SKM-1 (cell line): ENCODE measurements around the gene CIAO1.
"Not testable (repeated sequence)": the region's sequence is repeated elsewhere in the genome, so short reads cannot be mapped to it uniquely, and the experiment has no call there.

Source experiments
- DNase-seq: peaks from one replicate; lab custom pipeline; 2025; ENCODE audit not compliant: unreplicated experiment; lab: John Stamatoyannopoulos, UW

Gene CIAO1

DNA sequence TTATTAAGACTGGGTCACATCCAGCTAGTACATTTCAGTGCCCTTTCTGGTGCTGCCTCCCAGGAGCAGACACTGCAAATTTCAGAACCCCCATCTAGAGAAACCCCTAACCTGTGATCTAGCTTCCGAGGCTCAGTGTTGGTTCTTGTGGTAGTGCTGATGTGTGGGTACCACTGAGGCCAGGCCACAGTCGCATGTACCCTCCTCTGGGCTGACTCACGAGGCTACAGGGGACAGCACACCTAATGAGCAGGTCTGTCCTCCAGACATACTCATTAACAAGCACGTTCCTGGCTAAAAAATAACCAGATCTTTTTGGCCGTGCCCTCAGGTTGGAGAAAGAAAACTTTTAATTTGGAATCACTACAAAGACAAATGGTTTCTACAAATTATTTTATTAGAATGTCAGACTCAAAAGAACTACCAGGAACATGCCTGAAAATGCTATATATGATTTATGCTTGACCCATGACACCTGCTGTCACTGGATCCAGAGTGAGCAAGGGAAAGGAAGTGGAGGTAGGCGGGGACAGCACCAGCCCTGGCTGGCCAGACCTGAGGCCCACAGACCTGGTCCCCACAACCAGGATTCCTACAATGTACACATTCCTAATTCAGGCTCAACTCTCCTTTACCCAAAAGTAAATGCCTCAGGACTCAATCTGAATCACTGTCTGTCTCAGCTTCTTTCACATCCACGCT is 8.5 kb downstream of the CIAO1 start:
- no peak for DNase-seq

DNA sequence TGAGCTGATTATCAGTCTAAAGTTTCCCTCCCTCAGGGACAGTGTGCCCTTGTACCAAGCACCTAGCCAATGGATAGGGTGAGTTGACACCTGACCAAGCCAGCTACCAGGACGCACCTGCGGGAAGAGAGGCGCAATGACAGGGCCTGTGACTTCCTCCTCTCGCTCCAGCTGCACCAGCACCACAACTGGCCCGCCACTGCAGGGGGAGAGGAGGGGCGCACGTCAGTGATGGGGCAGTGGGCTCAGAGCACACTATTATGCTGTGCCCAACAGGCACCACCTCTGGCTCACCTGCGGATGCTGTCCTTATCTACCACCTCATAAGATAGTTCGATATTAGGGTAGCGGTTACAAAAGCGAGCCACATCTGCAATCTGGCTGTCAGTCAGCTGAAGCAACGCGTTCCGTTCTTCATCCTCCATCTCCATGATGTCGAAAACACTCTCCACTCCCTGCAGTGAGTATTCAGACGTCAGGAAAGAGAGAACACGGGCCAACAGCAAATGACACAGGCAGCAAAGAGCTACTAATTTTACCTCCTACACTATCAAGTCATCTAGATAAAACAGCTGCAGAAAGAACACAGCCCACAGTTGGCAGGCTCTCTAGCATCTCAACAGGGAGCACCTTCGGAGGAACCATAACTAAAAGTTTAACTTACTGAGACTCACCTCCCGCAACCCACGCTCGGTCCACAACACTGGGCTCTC is 10.9 kb downstream of the CIAO1 start:
- no peak for DNase-seq

DNA sequence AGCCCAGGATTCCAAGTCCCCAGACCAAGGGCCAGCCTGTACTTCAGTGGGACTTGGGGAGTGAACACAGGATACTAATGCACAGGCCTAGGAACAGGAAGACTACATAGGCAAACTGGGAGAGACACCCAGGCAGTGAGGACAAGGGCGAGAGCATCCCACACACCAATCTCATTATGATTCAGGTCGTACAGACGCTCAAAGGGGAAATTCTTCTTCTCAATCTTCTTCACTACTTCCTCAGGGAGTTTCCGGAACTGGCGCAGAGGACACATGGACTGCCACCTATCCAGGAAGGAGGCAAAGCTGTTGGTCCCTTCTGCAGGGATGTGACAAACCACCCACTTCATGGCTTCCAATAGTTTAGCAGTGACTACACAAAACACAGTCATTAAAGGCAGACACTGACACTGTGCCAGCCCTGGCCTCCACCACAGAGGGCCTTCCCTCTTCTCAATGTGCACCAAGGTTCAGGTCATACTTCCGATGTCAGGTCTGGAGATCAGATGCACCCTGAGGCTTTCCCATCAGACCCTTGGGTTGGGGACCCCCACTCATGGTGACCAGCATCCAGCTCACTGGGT is 21.3 kb downstream of the CIAO1 start:
- DNase-seq: no peak

DNA sequence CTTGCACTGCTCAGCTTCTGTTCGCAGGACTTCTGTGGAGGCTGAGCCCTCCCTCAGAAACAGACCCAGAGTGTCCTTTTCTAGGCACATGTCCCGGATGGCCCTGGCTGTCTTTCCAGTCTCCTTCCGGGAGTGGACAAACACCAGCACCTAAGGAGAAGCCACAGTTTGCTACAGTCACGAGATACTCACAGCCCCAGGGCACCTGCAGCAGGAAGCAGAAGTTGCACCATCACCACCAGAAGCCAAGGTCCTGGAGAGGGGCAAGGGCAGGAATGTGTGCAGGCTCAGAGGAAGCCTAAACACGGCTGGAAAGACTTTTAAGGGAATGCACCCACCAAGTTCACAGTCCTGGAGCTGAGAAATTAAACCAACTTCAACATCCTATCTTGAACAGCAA is 25.7 kb downstream of the CIAO1 start:
- no peak for DNase-seq

DNA sequence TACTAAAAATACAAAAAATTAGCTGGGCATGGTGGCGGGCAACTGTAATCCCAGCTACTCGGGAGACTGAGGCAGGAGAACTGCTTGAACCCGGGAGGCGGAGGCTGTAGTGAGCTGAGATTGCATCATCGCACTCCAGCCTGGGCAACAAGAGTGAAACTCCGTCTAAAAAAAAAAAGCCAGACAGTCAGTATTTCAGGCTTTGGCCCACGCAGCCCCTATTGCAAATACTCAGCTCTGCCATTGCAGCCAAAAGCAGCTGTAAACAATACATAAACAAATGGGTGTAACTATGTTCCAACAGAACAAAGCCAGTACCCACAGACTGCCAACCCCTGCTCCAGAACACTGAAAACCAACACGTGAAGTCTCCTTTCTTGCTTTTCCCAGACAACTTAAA is 28.2 kb downstream of the CIAO1 start:
- not testable (repeated sequence) for DNase-seq

DNA sequence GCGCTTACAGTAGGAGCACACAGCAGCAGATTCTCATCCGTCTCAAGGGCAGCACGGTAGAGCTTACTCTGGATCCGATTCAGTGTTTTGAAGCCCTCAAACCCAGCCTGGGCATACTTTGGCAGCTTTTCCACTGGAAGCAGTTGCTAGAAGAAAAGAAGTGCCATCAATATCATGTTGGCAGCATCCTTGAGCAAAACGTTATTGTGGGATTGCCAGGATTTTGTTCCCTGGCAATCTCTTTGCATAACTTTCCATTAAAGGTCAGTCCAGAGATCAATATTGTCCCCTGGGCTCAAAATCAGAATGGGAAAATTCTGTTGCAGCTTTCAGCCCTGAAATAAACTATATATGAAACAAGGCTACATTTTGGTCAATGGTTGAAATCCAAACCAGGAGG is 30.9 kb downstream of the CIAO1 start:
- DNase-seq: no peak

DNA sequence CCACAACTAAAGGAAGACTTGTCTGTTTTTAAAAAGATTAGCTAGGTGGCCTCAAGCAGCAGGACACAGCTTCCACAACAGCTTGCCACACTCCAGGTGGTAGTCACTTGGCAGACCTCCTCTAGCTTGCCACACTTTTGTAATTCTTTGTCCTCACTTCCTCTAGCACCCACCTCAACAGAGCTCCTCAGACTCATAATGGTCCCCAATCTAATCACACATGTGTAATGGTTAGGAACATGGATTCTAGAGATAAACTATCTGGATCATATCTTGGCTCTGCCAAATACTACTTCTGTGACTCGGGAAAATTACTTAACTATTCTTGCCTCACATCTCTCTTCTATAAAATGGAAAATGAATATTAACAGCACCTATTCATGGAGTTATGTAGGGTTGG is 35.8 kb downstream of the CIAO1 start:
- no peak for DNase-seq

DNA sequence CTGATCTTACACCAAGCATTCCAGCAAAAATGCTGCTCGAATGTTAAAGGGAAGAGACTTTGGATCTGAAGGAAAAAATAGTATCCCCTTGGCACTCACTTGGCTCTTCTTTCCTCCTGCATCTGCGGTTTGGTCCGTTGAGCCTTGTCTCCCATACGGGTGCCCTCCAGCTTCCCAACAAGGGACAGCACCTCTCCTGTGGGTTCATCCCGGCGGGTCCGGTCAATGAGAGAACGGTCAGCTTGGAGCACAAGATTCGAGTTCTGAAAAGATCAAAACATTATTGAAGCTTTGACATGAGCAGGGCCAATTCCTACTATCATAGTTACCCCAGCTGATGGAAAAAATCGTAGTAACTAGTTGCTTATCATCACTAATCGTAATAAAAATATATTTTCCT is 38.6 kb downstream of the CIAO1 start:
- no peak for DNase-seq

DNA sequence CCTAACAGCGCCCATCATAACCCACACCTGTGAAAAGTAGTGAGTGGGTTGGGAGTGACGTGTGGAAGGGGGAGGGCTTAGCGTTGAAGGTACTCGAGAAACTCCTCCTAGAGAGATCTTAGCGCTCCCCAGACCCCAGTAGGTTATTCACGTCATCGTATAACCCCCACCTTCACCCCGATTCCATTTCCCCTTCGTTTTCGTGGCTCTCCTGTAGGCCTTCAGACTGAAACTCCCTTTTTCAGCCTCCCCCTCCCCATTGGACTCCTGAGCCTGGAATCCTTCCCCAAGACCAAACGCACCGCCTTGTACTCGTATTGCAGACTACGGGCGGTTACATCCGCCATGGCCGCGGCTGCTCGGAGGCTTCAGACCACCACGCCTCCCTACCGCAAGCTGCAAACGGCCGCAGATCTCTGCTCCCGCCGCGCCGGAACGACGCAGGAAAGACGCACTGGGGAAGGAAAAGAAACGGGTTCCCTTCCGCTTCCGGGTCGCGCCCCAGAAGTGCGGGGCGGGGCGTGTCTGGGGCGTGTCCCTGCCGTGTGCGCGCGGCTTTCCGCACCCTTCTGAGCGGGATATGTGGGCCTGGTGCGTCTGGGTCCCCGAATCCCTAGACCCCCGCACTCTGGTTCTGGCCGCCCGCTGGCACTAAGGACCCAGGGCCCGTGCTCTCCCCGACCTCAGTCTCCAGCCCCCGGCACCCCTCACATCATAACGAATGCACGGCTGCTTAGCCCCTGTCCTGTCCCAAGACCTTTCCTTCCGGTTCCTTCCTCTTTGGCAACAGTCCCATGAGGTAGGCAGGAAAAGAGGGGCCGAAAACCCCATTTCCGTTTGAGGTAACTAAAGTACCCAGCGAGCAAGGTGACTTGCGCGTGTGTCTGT is 39.3 kb downstream of the CIAO1 start, which contains the start of gene SNRNP200:
Gene SNRNP200, minus strand, starts transcription at position 456 of the 888 bp plus-strand sequence. Its CDS starts 109 bp downstream, at position 347.
- DNase-seq: peak; percentile 89

DNA sequence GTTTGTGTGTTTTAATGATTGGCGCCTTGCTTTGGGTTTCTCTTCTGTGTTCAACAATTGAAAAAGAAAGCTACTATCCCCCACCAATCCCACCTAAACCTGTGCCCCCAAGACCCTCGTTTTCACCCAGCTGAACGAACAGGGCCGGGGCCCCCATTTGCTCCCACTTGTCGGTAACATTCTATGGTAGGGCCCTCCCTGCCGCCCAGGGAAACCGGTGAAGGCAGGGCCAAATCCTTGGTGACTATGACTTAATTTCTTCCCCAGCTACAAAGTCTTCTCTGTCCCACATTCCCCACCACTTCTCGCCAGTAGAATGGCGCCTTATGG is 39.9 kb downstream of the CIAO1 start:
- DNase-seq: no peak

DNA sequence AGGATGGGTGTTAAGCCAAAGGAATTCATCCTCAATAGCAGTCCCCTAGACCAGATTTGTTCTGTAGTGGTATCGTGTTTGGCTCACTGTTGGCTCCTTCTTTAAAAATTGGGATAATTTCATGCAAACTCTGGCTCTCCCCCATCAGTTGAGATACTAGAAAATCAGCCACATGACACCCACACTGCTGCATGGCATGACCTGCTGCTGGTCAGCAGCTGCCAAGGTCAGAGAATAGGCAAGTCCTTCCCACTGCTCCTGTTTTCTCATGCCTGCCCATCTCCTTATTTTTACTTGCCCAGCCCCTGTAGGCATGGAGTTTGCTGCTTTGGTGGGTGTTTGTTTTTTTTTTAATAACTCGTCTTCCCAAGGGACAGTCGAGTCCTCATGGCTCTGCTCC is 40.3 kb downstream of the CIAO1 start:
- DNase-seq: no peak

DNA sequence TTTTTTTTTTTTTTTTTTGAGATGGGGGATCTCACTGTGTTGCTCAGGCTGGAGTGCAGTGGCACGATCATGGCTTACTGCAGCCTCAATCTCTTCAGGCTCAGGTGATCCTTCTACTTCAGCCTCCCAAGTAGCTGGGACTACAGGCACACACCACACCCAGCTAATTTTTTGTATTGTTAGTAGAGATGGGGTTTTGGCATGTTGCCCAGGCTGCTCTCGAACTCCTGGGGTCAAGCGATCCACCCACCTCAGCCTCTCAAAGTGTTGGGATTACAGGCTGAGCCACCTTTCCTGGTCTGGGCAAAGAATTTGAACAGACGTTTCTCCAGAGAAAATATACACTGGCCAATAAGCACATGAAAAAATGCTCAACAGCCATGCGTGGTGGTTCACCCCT is 42.2 kb downstream of the CIAO1 start:
- DNase-seq: no peak

DNA sequence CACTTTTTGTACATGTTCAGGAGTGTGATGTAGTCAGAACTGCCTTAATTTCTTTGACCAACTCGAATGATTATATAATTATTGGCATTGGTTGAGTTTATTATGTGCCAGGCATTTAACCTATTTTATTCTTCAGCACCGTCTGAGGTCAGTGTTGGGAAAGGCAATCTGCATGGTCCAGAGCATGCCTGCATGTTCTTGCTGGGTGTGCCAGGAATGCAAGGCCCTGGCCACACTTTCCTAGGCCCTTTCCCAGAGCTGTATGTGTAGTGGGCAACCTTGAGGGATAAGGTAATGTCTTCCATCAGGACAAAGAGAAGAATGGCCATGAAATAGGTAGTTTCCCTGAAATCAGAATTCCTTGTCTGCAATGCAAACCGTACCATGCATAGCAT is 49.0 kb downstream of the CIAO1 start:
- no peak for DNase-seq

DNA sequence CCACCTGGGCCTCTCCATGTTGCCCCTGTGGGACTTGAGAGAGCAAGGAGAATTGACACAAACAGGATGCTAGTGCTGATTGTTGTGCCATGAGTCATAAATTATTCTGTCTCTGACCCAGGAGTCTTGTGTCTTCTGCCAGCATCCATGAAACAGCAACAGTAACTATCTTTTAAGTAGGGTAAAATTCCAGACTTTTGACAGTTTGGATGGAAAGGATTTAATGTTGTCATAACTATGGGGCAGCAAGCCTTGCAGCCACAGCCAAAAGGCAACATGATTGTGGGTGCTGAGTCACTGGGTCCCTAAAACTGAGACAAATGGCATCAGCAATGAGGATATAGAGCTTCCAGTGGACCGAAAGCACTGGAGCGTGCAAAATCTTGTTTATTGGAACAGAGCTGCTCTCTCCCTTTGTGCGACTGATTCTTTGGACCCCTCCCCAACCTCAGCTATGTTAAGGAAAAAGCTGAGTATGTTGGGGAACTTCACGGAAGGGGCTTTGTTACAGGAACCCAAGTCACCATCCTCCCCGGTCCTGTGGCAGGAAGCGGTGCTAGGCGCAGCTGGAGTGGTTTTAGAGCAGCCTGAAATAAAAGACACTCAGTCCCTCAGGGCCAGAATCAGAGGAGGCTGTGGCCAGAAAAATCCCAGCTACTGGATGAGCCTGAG is 49.5 kb downstream of the CIAO1 start:
- DNase-seq: no peak

DNA sequence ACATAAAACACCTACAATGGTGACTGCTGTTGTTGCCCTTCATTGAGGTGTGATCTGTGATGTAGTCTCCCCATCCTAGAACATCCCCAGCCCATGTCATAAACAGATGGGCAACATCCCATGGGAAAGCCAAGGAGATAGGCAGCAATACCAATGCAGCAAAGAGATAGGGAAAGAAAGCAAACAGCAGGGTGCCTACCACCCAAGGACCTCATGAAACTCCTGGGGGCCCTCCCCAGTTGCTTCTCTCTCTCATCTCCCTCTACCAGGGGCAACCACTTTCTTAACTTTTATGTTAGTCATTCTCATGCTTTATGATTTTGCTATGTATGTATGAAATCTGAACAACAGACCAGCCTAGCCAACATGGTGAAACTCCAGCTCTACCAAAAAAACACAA is 51.0 kb downstream of the CIAO1 start:
- DNase-seq: no peak

DNA sequence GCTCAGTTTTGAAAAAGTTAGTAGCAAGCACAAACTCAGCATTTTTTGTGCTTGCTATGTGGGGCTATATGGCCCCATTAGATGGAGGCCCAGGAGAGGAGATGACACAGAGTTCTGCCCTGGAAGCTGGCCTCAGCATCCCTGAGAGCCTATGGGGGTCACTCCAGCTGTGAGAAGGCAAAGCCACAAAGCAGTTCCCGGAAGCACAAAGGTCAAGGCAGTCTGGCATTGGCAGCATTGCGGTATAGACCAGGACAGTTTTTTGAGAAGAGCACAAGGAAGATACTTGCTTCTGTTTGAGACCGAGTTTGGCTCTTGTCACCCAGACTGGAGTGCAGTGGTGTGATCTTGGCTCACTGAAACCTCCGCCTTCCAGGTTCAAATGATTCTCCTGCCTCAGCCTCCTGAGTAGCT is 51.6 kb downstream of the CIAO1 start:
- DNase-seq: no peak

DNA sequence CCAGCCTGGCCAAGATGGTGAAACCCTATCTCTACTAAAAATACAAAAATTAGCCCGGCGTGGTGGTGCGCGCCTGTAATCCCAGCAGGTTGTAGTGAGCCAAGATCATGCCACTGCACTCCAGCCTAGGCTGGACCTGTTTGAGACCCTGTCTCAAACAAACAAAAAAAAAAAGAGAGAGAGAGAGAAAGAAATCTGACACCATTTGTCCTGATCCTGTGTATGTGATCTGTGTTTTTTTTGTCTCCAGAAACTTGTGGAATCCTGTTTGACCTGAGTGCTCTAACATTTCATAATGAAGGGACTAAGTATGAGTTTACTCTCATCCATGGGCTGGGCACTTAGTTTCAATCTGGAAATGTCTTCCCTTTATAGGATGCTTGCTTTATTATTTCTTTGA is 52.7 kb downstream of the CIAO1 start:
- DNase-seq: no peak

DNA sequence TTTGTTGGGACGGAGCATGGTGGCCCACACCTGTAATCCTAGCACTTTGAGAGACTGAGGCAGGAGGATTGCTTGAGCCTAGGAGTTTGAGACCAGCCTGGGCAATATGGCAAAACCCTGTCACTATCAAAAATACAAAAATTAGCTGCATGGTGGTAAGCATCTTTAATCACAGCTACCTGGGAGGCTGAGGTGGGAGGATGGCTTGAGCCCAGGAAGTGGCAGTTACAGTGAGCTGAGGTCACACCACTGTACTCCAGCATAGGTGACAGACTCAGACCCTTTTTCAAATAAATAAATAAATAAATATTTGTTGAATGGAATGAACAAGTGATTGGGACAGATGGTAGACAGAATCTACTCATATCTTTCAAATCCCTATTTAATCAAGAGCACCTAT is 53.4 kb downstream of the CIAO1 start:
- DNase-seq: no peak

DNA sequence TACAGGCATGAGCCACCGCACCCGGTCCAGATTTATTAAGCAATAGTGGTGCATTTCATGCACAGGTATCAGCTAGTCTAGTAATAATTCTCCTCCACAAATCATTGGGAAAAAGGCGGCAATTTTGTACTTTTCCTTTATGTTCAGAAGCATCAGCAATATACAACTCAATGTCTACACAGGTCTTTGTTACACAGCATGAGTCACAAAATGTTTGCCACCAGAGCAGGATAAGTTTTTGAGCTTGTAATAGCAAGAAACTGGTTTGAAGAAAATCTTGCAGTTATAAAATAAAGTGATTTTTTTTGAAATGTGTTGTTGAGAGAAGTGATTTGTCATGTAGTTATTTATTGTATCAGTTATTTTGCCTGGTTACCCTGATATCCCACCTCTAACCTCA is 54.3 kb downstream of the CIAO1 start:
- no peak for DNase-seq

DNA sequence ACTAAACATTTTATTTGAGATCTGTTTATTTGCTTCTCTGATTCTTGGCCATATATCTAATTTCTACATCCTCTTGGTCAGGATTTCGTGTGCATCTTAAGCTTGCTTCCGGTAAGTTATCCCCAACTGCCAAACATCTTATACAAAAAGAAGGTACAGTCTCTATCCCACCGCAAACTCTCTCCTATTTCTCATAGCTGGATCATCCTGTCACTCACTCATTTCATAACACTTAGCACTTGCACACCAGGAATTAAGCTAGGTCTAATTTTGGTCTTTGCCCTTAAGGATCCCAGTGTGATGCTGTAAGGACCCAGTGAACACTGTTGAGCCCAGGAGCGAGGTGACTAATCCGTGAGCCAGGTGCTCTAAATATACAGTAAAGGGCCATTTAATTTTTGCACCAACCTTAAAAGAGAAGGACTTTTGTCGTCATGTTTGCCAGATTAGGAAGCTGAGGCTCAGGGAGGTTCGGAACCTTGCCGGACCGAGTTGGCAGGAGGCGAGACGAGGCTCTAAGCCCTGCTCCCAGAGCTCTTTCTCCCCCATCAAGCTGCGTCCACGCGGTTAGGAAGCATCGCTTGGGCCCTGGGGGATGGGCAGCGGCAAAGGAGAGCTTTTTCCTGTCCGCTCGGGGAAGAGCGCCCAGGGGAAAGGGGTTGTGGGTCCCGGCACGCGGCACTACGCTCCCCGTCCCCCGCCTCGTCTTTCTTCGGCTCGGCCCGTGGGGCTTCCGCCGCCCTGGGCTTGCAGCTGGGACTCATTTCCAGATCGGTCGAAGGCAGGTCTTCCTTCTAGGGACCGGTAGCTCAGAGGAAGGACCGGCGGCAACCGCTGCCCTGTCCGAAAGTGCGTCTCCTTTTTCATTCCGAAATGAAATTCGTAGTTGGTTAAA is 55.0 kb downstream of the CIAO1 start:
- peak; percentile 31 for DNase-seq
